Lower leg skin (tissue), 4 donors: ENCODE results near the gene STK38L. TPM values are rescaled to one million over a fixed set of nuclear protein-coding genes. Genes with fewer than 3 reads are reported as not detected.

Experiments
- DNase-seq, 2 donors: peaks; one replicate each; pipeline ENCODE4 v3.0.0-alpha.2; 2019; ENCODE audit warnings: low spot score in 2 of 2
- H3K4me3 ChIP-seq: fragments of 200-600 bp; sonication (generic); 2 replicates; pipeline ENCODE4 v1.5.1; 2017; ENCODE audit warnings: mild to moderate bottlenecking, low read depth; ENCODE audit not compliant: poor library complexity, severe bottlenecking
- CTCF ChIP-seq, 3 donors: fragments of 450-650 bp; IDR thresholded peaks; one replicate each; pipeline ENCODE4 v1.5.1; 2016; ENCODE audit warnings: antibody characterized with exemption in 3 of 3, mild to moderate bottlenecking in 3 of 3, moderate library complexity in 2 of 3
- POLR2A ChIP-seq, 2 donors: fragments of 450-650 bp; IDR thresholded peaks; one replicate each; pipeline ENCODE4 v1.6.1; 2016 to 2017; ENCODE audit warnings: antibody characterized with exemption in 2 of 2, mild to moderate bottlenecking in 1 of 2, moderate library complexity in 1 of 2
- WGBS, 2 donors: methylation state at CpG; one replicate each; pipeline ENCODE4 v1.1.5; 2018; 5-methylcytosine and 5-hydroxymethylcytosine counted together
- intact Hi-C: fragments of 100-400 bp; cut with DNase I; formaldehyde crosslinking; loops from one replicate; pipeline ENCODE4 v1.15.0; 2023; ENCODE audit warnings: low total_unique reads
- total RNA-seq, 4 donors: library from RNA; depleted of rRNA; stranded (reverse); fragments of >200 nt; gene quantifications; one replicate each; pipeline ENCODE4 v1.1.0, GENCODE V29; 2016

The STK38L gene
- total RNA-seq, 4 donors from 2014 or later, result 19.1 to 39.2 (median 27.1) TPM

- intact Hi-C loops, result no loop called here
- no peak for TF ChIP-seq POLR2A (IDR thresholded peaks at IDR 0.05)
- no peak for TF ChIP-seq CTCF (IDR thresholded peaks at IDR 0.05)
- DNase-seq, result no peak
- 71 to 80% methylated on average over 3 of the region's 3 CpGs for WGBS, 2 donors
- no peak overlapping the region for H3K4me3 ChIP-seq
Measured at GRCh38 chr12:27340971-27341370, 96.9 kb downstream of the STK38L start.

- intact Hi-C loops, result no loop called here
- DNase-seq, result no peak
- whole genome bisulfite sequencing, 2 donors, result 87 to 91% methylated on average over 2 of the region's 2 CpGs
- TF ChIP-seq POLR2A (IDR thresholded peaks at IDR 0.05), result no peak
- no peak overlapping the region for H3K4me3 ChIP-seq
Measured at GRCh38 chr12:27342536-27342935, 98.5 kb downstream of the STK38L start.

- H3K4me3 ChIP-seq, result no peak overlapping the region
- intact Hi-C loops, result no loop called here
- TF ChIP-seq CTCF (IDR thresholded peaks at IDR 0.05) (no peak), POLR2A (IDR thresholded peaks at IDR 0.05) (no peak)
- 58 to 59% methylated on average over 5 of the region's 5 CpGs for WGBS, 2 donors
- DNase-seq, result no peak
Measured at GRCh38 chr12:27343255-27344000, 99.3 kb downstream of the STK38L start.

GRCh38 chr12:27344246-27344645, 100.2 kb downstream of the STK38L start:
- TF ChIP-seq CTCF (IDR thresholded peaks at IDR 0.05) (no peak), POLR2A (IDR thresholded peaks at IDR 0.05) (no peak)
- DNase-seq, result no peak
- WGBS, 2 donors, result 68 to 73% methylated on average over 2 of the region's 2 CpGs
- intact Hi-C loops, result no loop called here
- no peak overlapping the region for H3K4me3 ChIP-seq

- DNase-seq, result no peak
- intact Hi-C loops, result no loop called here
- H3K4me3 ChIP-seq, result no peak overlapping the region
Measured at GRCh38 chr12:27344760-27345159, 100.7 kb downstream of the STK38L start.

GRCh38 chr12:27345376-27345775, 101.3 kb downstream of the STK38L start:
- no peak overlapping the region for H3K4me3 ChIP-seq
- WGBS, 2 donors, result 84 to 96% methylated on average over 4 of the region's 4 CpGs
- no peak for TF ChIP-seq POLR2A (IDR thresholded peaks at IDR 0.05)
- TF ChIP-seq CTCF (IDR thresholded peaks at IDR 0.05), result no peak
- no peak for DNase-seq
- intact Hi-C loops, result no loop called here

More at GRCh38 chr12:27344760-27345159, 100.7 kb downstream of the STK38L start:
- 66 to 77% methylated on average over 3 of the region's 3 CpGs for WGBS, 2 donors
- no peak for TF ChIP-seq POLR2A (IDR thresholded peaks at IDR 0.05)
- no peak for TF ChIP-seq CTCF (IDR thresholded peaks at IDR 0.05)
